IPS-18a (cell line): ENCODE data around the gene EXOC3L4.

Source experiments
- H3K27ac ChIP-seq: one replicate; pipeline ENCODE4 v1.5.1; 2013; ENCODE audit warnings: low read length
- H3K27me3 ChIP-seq: one replicate; pipeline ENCODE4 v1.6.1; 2013; ENCODE audit warnings: mild to moderate bottlenecking, low read length; ENCODE audit not compliant: control insufficient read depth, insufficient read depth
- H3K36me3 ChIP-seq: one replicate; pipeline ENCODE4 v1.6.1; 2013; ENCODE audit warnings: low read depth, low read length; ENCODE audit not compliant: control insufficient read depth
- H3K4me1 ChIP-seq: one replicate; pipeline ENCODE4 v1.6.1; 2013; ENCODE audit warnings: low read depth, low read length; ENCODE audit not compliant: control insufficient read depth
- H3K4me3 ChIP-seq: one replicate; pipeline ENCODE4 v1.5.1; 2013; ENCODE audit warnings: low read length
- H3K9ac ChIP-seq: one replicate; pipeline ENCODE4 v1.6.1; 2013; ENCODE audit warnings: mild to moderate bottlenecking, low read length, moderate library complexity
- H3K9me3 ChIP-seq: one replicate; pipeline ENCODE4 v1.6.1; 2013; ENCODE audit warnings: low read depth, low read length; ENCODE audit not compliant: control insufficient read depth

EXOC3L4 gene

GRCh38 chr14:103104389-103104653 lies 9.8 kb downstream of the EXOC3L4 start:
- Histone ChIP-seq H3K9ac (no peak overlapping the region), H3K4me3 (peak overlapping the region; percentile 19), H3K36me3 (no peaks in the 10 kb centered on the region), H3K27me3 (peaks cover 26% of the 10 kb centered on the region), H3K9me3 (no peaks in the 10 kb centered on the region), H3K27ac (no peak overlapping the region), H3K4me1 (peaks cover 11% of the 10 kb centered on the region)

DNA sequence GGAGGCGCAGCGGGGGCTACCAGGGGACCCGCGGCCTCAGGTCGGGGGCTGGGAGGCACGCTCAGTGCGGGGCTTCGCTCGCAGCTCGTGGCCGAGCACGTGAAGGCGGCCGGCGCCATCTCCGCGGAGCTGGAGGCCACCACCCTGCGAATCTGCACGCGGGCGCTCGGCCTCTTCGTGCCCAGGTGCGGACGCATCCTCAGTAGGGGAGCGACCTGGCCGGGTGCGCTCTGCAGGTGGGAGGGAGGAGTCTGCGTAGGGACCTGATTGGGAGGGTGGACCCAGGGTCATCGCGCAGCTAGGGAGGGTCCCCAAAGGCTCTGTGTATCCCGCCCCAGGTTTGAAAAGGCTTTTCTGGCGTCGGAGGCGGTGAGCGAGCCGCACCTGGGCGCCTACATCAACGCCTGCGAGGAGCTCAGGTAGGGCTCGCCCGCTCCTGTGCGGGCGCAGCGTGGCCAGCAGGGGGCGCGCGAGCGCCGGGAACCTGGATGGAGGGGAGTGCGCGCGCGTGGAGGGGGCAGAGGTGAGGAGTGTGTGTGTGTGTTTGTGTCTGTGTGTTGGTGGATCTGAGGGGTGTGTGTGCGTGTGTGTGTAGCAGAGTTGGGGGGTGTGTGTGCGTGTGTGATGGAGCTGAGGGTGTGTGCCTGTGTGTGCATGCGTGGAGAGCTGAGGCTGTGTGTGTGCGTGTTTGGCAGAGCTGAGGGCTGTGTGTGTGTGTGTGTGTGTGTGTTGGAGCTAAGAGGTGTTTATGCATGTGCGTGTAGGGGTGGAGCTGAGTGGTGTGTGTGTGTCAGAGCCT lies 10.3 kb downstream of the EXOC3L4 start:
- Histone ChIP-seq H3K9me3 (no peaks in the 10 kb centered on the region), H3K27me3 (peaks cover 26% of the 10 kb centered on the region), H3K9ac (no peak overlapping the region), H3K4me3 (peak overlapping the region; percentile 19), H3K4me1 (peaks cover 14% of the 10 kb centered on the region), H3K36me3 (no peaks in the 10 kb centered on the region), H3K27ac (no peak overlapping the region)

GRCh38 chr14:103105580-103106150 lies 11.1 kb downstream of the EXOC3L4 start:
- H3K27me3 ChIP-seq: peaks cover 33% of the 10 kb centered on the region
- H3K4me3 ChIP-seq: no peak overlapping the region
- no peak overlapping the region for H3K27ac ChIP-seq
- H3K9ac ChIP-seq: no peak overlapping the region
- H3K4me1 ChIP-seq: peaks cover 17% of the 10 kb centered on the region
- H3K36me3 ChIP-seq: no peaks in the 10 kb centered on the region
- H3K9me3 ChIP-seq: no peaks in the 10 kb centered on the region

DNA sequence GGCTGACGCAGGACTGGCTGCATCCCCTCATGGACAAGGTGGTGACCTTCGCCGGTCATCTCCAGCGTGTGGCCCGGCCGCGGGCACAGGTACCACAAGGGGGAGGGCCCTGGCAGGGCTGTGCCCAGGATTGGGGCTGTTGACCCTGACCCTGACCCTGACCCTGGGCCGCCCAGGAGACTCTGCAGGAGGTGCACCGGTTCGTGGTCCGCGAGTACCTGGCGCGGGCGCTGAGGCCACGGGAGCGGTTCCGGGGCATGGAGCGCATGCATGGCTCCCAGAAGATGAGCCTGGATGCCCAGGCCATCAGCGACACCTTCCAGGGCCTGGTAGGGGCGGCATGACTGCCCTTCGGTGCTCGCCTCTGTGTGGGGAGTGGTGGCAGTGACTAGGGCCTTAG lies 12.9 kb downstream of the EXOC3L4 start:
- Histone ChIP-seq H3K4me1 (peaks cover 28% of the 10 kb centered on the region), H3K4me3 (no peak overlapping the region), H3K27ac (no peak overlapping the region), H3K9ac (no peak overlapping the region), H3K27me3 (peaks cover 33% of the 10 kb centered on the region), H3K36me3 (no peaks in the 10 kb centered on the region), H3K9me3 (no peaks in the 10 kb centered on the region)

GRCh38 chr14:103107941-103108748 lies 13.6 kb downstream of the EXOC3L4 start:
- no peak overlapping the region for H3K27ac ChIP-seq

DNA sequence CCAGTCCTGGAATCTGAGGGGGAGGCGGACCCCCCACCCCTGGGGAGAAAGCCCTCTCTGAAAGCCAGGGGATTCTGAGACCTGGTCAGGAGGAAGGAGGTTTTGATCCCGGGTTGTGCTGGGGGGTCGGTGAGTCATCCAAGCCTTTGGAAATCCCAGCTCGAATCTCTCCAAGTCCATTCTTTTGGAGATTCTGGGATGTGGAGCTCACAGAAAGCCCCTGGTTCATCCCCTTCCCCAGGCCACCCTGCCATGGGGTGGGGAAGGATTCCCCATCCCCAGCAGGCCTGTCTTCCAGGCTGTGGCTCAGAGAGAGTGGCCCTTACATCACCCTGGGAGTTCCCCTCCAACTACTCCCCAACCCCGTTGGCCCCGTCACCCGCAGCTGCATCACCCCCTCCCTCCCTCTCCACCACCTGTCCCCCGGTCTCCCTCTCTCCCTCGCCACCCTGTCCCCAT lies 14.3 kb downstream of the EXOC3L4 start:
- Histone ChIP-seq H3K27me3 (peaks cover 23% of the 10 kb centered on the region), H3K4me3 (no peak overlapping the region), H3K9me3 (no peaks in the 10 kb centered on the region), H3K36me3 (no peaks in the 10 kb centered on the region), H3K4me1 (peaks cover 28% of the 10 kb centered on the region), H3K27ac (no peak overlapping the region), H3K9ac (no peak overlapping the region)

More at GRCh38 chr14:103107941-103108748, 13.6 kb downstream of the EXOC3L4 start:
- H3K9me3 ChIP-seq: no peaks in the 10 kb centered on the region
- H3K4me1 ChIP-seq: peaks cover 28% of the 10 kb centered on the region
- H3K4me3 ChIP-seq: no peak overlapping the region
- no peak overlapping the region for H3K9ac ChIP-seq
- H3K27me3 ChIP-seq: peaks cover 29% of the 10 kb centered on the region
- H3K36me3 ChIP-seq: no peaks in the 10 kb centered on the region

DNA sequence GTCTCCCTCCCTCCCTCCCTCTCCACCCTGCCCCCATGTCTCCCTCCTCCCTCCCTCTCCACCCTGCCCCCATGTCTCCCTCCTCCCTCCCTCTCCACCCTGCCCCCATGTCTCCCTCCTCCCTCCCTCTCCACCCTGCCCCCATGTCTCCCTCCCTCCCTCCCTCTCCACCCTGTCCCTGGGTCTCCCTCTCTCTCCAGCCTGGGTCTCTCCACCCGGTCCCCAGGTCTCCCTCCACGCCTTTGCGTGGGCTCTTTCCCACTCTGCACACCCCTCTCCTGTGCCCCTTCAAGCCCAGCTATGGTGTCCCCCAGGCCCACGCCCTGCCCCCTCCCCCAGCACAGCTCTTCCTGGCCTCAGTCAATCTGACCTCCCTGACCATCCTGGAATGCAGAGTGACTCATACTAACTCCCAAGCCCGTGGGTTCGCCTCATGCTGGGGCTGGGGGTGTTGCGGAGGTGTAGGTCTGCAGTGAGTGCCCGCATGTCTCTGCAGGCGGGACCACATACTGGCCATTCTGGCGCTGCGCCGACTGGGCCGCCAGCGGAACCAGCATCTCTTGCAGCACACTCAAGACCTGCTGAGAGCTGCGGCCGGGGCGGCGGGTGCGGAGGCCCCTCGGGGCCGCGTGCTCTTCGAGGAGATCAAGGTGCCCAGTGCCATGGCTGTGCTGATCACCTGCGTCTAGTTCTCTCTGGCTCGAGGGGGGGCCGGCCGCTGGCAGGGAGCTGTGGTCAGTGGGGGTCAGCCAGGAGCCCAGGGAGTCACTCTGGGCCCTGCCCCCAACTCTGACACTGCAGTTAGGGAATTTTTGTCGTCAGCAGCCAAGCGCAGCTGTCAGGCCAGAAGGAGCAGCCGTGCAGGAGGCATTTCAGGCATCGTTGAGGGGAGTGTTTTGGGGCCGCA lies 15.3 kb downstream of the EXOC3L4 start:
- peaks cover 28% of the 10 kb centered on the region for H3K4me1 ChIP-seq
- peaks cover 13% of the 10 kb centered on the region for H3K27me3 ChIP-seq
- no peaks in the 10 kb centered on the region for H3K9me3 ChIP-seq
- H3K27ac ChIP-seq: no peak overlapping the region
- no peaks in the 10 kb centered on the region for H3K36me3 ChIP-seq
- H3K4me3 ChIP-seq: peak overlapping the region; percentile 40
- H3K9ac ChIP-seq: peak overlapping the region; percentile 36

DNA sequence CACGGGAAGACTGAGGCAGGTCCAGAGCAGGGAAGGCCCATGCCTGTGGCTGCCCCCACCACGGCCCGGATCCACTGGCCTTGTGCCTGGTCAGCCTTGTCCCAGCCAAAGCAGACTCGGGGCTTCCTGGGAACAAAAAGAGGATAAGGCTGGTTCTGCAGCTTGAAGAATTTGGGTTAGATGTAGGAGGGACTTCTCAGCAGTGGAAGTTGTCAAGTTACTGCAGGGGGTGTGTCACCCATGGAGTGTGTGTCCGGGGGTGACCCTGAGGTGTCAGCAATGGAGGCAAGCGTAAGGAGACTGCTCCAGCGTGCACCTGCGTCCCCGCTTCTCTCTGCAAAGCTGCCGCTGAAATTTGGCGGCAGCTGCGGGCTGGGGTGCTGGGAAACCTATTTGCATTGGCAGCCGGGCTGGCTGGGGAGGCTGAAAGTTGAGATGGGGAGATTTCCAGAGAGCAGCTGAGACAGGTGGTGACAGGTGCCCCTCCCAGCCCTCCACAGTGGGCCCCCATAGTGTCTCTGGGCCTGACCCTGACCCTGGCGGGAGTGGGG lies 16.2 kb downstream of the EXOC3L4 start:
- no peak overlapping the region for H3K9ac ChIP-seq
- H3K4me3 ChIP-seq: peak overlapping the region; percentile 40
- H3K4me1 ChIP-seq: peaks cover 28% of the 10 kb centered on the region
- peaks cover 7% of the 10 kb centered on the region for H3K27me3 ChIP-seq
- no peak overlapping the region for H3K27ac ChIP-seq
- no peaks in the 10 kb centered on the region for H3K36me3 ChIP-seq
- H3K9me3 ChIP-seq: no peaks in the 10 kb centered on the region

GRCh38 chr14:103111232-103111868 lies 16.8 kb downstream of the EXOC3L4 start:
- H3K4me3 ChIP-seq: no peak overlapping the region
- peaks cover 28% of the 10 kb centered on the region for H3K4me1 ChIP-seq
- H3K36me3 ChIP-seq: no peaks in the 10 kb centered on the region
- H3K27ac ChIP-seq: no peak overlapping the region
- H3K27me3 ChIP-seq: peaks cover 7% of the 10 kb centered on the region
- no peak overlapping the region for H3K9ac ChIP-seq
- no peaks in the 10 kb centered on the region for H3K9me3 ChIP-seq

- Histone ChIP-seq H3K4me3 (no peak overlapping the region), H3K27ac (no peak overlapping the region), H3K27me3 (peaks cover 7% of the 10 kb centered on the region), H3K36me3 (no peaks in the 10 kb centered on the region), H3K9me3 (no peaks in the 10 kb centered on the region), H3K4me1 (peaks cover 28% of the 10 kb centered on the region), H3K9ac (no peak overlapping the region)
These were observed 18.1 kb downstream of the EXOC3L4 start for GRCh38 chr14:103112400-103113243.
